Measurements from ENCODE around the gene SCD5. TPM values are rescaled to one million over a fixed set of nuclear protein-coding genes. Genes with fewer than 3 reads are reported as not detected.

SCD5 gene
- total and polyA plus RNA-seq, 12 donors, result 85.9 to 585 (median 229) TPM

- Histone ChIP-seq H3K27me3 (no peaks in the 10 kb centered on the region), H3K9me3 (replicated peaks in 1 of 3) (no peaks in the 10 kb centered on the region), H3K4me1 (replicated peaks in 1 of 2) (no peaks in the 10 kb centered on the region), H3K27ac (no peak overlapping the region), H3K36me3 (replicated peaks in 1 of 2) (no peaks in the 10 kb centered on the region), H3K4me3 (no peak overlapping the region)
- DNase-seq, result no peak
- WGBS, 4 donors, result 85 to 91% (median 88%) methylated on average over 8 of the region's 8 CpGs
- intact Hi-C loops (cut with DNase I), result no loop called here
- TF ChIP-seq POLR2A (IDR thresholded peaks at IDR 0.05) (no peak), CTCF (IDR thresholded peaks at IDR 0.05) (no peak)
Measured at GRCh38 chr4:82585690-82586435, 212.7 kb downstream of the SCD5 start.

GRCh38 chr4:82584931-82585330 is 213.7 kb downstream of the SCD5 start:
- intact Hi-C loops (cut with DNase I), result no loop called here
- no peak for DNase-seq
- no peaks in the 10 kb centered on the region for H3K4me1 ChIP-seq (replicated peaks in 1 of 2)
- no peaks in the 10 kb centered on the region for H3K36me3 ChIP-seq (replicated peaks in 1 of 2)
- H3K27ac ChIP-seq, result no peak overlapping the region
- 75 to 86% (median 80%) methylated on average over 3 of the region's 3 CpGs for WGBS, 4 donors
- H3K27me3 ChIP-seq, result no peaks in the 10 kb centered on the region
- no peaks in the 10 kb centered on the region for H3K9me3 ChIP-seq (replicated peaks in 1 of 3)
- TF ChIP-seq CTCF (IDR thresholded peaks at IDR 0.05) (no peak), POLR2A (IDR thresholded peaks at IDR 0.05) (no peak)
- no peak overlapping the region for H3K4me3 ChIP-seq

GRCh38 chr4:82583897-82584587 is 214.6 kb downstream of the SCD5 start:
- H3K36me3 ChIP-seq (replicated peaks in 1 of 2), result no peaks in the 10 kb centered on the region
- H3K27me3 ChIP-seq, result no peaks in the 10 kb centered on the region
- H3K9me3 ChIP-seq (replicated peaks in 1 of 3), result no peaks in the 10 kb centered on the region
- no peak for TF ChIP-seq CTCF (IDR thresholded peaks at IDR 0.05)
- no peak overlapping the region for H3K4me3 ChIP-seq
- 70 to 78% (median 76%) methylated on average over 5 of the region's 5 CpGs for WGBS, 4 donors
- no peak overlapping the region for H3K27ac ChIP-seq
- no peak for DNase-seq
- intact Hi-C loops (cut with DNase I), result no loop called here
- no peaks in the 10 kb centered on the region for H3K4me1 ChIP-seq (replicated peaks in 1 of 2)

GRCh38 chr4:82579932-82580331 is 218.7 kb downstream of the SCD5 start:
- intact Hi-C loops (cut with DNase I), result no loop called here
- no peaks in the 10 kb centered on the region for H3K4me1 ChIP-seq (replicated peaks in 1 of 2)
- H3K27me3 ChIP-seq, result no peaks in the 10 kb centered on the region
- 85 to 90% (median 88%) methylated on average over 5 of the region's 5 CpGs for WGBS, 4 donors
- no peaks in the 10 kb centered on the region for H3K36me3 ChIP-seq (replicated peaks in 1 of 2)
- TF ChIP-seq POLR2A (IDR thresholded peaks at IDR 0.05) (no peak), CTCF (IDR thresholded peaks at IDR 0.05) (no peak)
- DNase-seq, result no peak
- no peak overlapping the region for H3K27ac ChIP-seq
- no peak overlapping the region for H3K4me3 ChIP-seq
- H3K9me3 ChIP-seq (replicated peaks in 1 of 3), result no peaks in the 10 kb centered on the region

MicroRNA genes within 50 kb of the gene (microRNA counts, 767-probe panel; counts per million panel counts)
- 0 counts per million in 2 donors for microRNA hsa-miR-575

Small RNAs within 50 kb of the gene (microRNA-seq; reads per million reads assigned to microRNA genes)
- gene MIR575, result 0 reads per million in 3 donors

Small RNAs within 50 kb of the gene (small RNA-seq; reads per million reads assigned to genes)
- 0 reads per million in 2 donors for gene MIR575

Other genes with a start within 250 kb of the SCD5 start
- gene TMEM150C, start 236.8 kb downstream of the SCD5 start, total RNA-seq, result 100 to 1,000 TPM in 4 of 9 donors, 10 to 100 TPM in 4, 1 to 10 TPM in 1; 8.0 to 254 (median 92.1) TPM
- 10 to 100 TPM; 14.0 to 79.2 (median 41.7) TPM for gene TMEM150C, start 236.8 kb downstream of the SCD5 start, polyA plus RNA-seq
- 100 to 1,000 TPM; 137 to 276 (median 204) TPM for gene SEC31A, start 92.4 kb upstream of the SCD5 start, total RNA-seq
- 100 to 1,000 TPM; 182 to 355 (median 220) TPM for gene SEC31A, start 92.4 kb upstream of the SCD5 start, polyA plus RNA-seq
- 10 to 100 TPM in 1 of 9 donors, 1 to 10 TPM in 8; 2.2 to 12.3 (median 3.7) TPM for gene THAP9, start 101.9 kb upstream of the SCD5 start, total RNA-seq
- 1 to 10 TPM; 2.8 to 5.0 (median 4.7) TPM for gene THAP9, start 101.9 kb upstream of the SCD5 start, polyA plus RNA-seq
- gene LIN54, start 212.0 kb upstream of the SCD5 start, total RNA-seq, result 10 to 100 TPM in 5 of 9 donors, 1 to 10 TPM in 4; 6.8 to 18.2 (median 10.4) TPM
- 10 to 100 TPM in 1 of 3 donors, 1 to 10 TPM in 2; 1.4 to 11.0 (median 2.0) TPM for gene LIN54, start 212.0 kb upstream of the SCD5 start, polyA plus RNA-seq
- 10 to 100 TPM; 36.5 to 89.4 (median 46.1) TPM for gene COPS4, start 236.4 kb upstream of the SCD5 start, total RNA-seq
- 100 to 1,000 TPM in 1 of 3 donors, 10 to 100 TPM in 2; 13.4 to 110 (median 18.4) TPM for gene COPS4, start 236.4 kb upstream of the SCD5 start, polyA plus RNA-seq